HCT116 (cell line): ENCODE results near the gene SYCE3. TPM values are rescaled to one million over a fixed set of nuclear protein-coding genes. Genes with fewer than 3 reads are reported as not detected.

ENCODE experiments used
- ATAC-seq: fragments of 200-7000 bp; cut with Tn5 transposase; 2 replicates; pipeline ENCODE4 v1.9.1; 2020; ENCODE audit warnings: mild to moderate bottlenecking, moderate library complexity
- BruUV-seq: library from RNA; stranded (reverse); fragments of 400-500 nt; replicated peaks from 2 replicates; lab custom pipeline; 2021; lab: Mats Ljungman, UMichigan
- CTCF ChIA-PET: fragments of 300-600 bp; sonication (Branson Sonifier 250); formaldehyde crosslinking; loops from one replicate; lab custom pipeline; 2021; ENCODE audit warnings: antibody characterized with exemption; lab: Charles Lee
- POLR2A ChIA-PET: fragments of 300-600, 350-600 bp; sonication (Branson Sonifier 250); formaldehyde crosslinking; loops from one replicate; lab custom pipeline; 2021; ENCODE audit warnings: antibody characterized with exemption; lab: Charles Lee
- RAD21 ChIA-PET, 2 experiments: fragments of 300-600 bp; sonication (Branson Sonifier 250); formaldehyde crosslinking; loops; one replicate each; lab custom pipeline; 2023; ENCODE audit warnings: low total read pairs in 2 of 2; ENCODE audit not compliant: uncharacterized antibody in 2 of 2, unreplicated experiment in 2 of 2, low non-redundant PET in 1 of 2; lab: Charles Lee
- DNase-seq: peaks from one replicate; pipeline ENCODE4 v3.0.0-alpha.2; 2010; ENCODE audit warnings: low read depth, low spot score
- H2AFZ ChIP-seq: fragments of 200-600 bp; shearing (Covaris generic), sonication (generic); 2 replicates; pipeline ENCODE4 v1.6.1; 2017; ENCODE audit warnings: low read depth, mixed run types, mixed read lengths, antibody characterized with exemption, low read length; ENCODE audit not compliant: poor library complexity, severe bottlenecking
- H3K27ac ChIP-seq: 2 replicates; pipeline ENCODE4 v1.5.1; 2012; ENCODE audit warnings: low read depth, low read length
- H3K27me3 ChIP-seq: fragments of 200-600 bp; sonication (generic); 2 replicates; pipeline ENCODE4 v1.6.1; 2016; ENCODE audit warnings: mixed run types, low read length, mixed read lengths; ENCODE audit not compliant: insufficient read depth
- H3K36me3 ChIP-seq, 2 experiments: fragments of 200-500 bp in 1 of 2; fragments of 200-600 bp in 1 of 2; sonication (Bioruptor generic) in 1 of 2; sonication (generic) in 1 of 2; 2 replicates each; pipeline versions ENCODE4 v1.5.1 to v1.6.1; 2014 to 2016; ENCODE audit warnings: low read length in 2 of 2, inconsistent platforms in 1 of 2, mixed read lengths in 1 of 2, mixed run types in 1 of 2; ENCODE audit not compliant: insufficient read depth in 2 of 2, control insufficient read depth in 1 of 2
- H3K4me1 ChIP-seq, 2 experiments: fragments of 200-600 bp in 1 of 2; sonication (generic) in 1 of 2; 2 replicates each; pipeline versions ENCODE4 v1.5.1 to v1.6.1; 2012 to 2017; ENCODE audit warnings: low read length in 2 of 2, inconsistent platforms in 1 of 2, mild to moderate bottlenecking in 1 of 2, mixed read lengths in 1 of 2, mixed run types in 1 of 2, moderate library complexity in 1 of 2; ENCODE audit not compliant: insufficient read depth in 2 of 2, control insufficient read depth in 1 of 2
- H3K4me2 ChIP-seq: fragments of 200-600 bp; sonication (generic); 2 replicates; pipeline ENCODE4 v1.6.1; 2017; ENCODE audit warnings: mixed run types, low read length, mixed read lengths
- H3K4me3 ChIP-seq, 2 experiments: fragments of 200-600 bp in 1 of 2; sonication (generic) in 1 of 2; replicated peaks in 1 of 2; 2 replicates each; pipeline ENCODE4 v1.5.1; 2011 to 2016; ENCODE audit warnings: low read length in 2 of 2, control low read depth in 1 of 2, low read depth in 1 of 2, mild to moderate bottlenecking in 1 of 2, mixed read lengths in 1 of 2, mixed run types in 1 of 2
- H3K79me2 ChIP-seq: fragments of 200-600 bp; sonication (generic); 2 replicates; pipeline ENCODE4 v1.6.1; 2017; ENCODE audit warnings: mild to moderate bottlenecking, mixed run types, low read length, moderate library complexity, mixed read lengths; ENCODE audit not compliant: insufficient read depth
- H3K9ac ChIP-seq: fragments of 200-600 bp; sonication (generic); 2 replicates; pipeline ENCODE4 v1.6.1; 2016; ENCODE audit warnings: low read length, mixed read lengths
- H3K9me2 ChIP-seq: fragments of 200-600 bp; sonication (generic), shearing (Covaris generic); 2 replicates; pipeline ENCODE4 v1.6.1; 2017; ENCODE audit warnings: mixed run types, mild to moderate bottlenecking, moderate library complexity; ENCODE audit not compliant: insufficient read depth
- H3K9me3 ChIP-seq, 2 experiments: fragments of 200-500 bp in 1 of 2; fragments of 200-600 bp in 1 of 2; sonication (Bioruptor generic) in 1 of 2; sonication (generic) in 1 of 2; 2 replicates each; pipeline ENCODE4 v1.6.1; 2014 to 2017; ENCODE audit warnings: low read length in 2 of 2, mixed read lengths in 2 of 2, inconsistent platforms in 1 of 2, low read depth in 1 of 2, mild to moderate bottlenecking in 1 of 2, mixed run types in 1 of 2, moderate library complexity in 1 of 2; ENCODE audit not compliant: control insufficient read depth in 1 of 2, insufficient read depth in 1 of 2
- H4K20me1 ChIP-seq: fragments of 200-600 bp; sonication (generic), shearing (Covaris generic); 2 replicates; pipeline ENCODE4 v1.6.1; 2017; ENCODE audit warnings: mixed run types, mild to moderate bottlenecking, moderate library complexity; ENCODE audit not compliant: insufficient read depth
- ATF3 ChIP-seq: IDR thresholded peaks from 2 replicates; pipeline ENCODE4 v1.6.1; 2012
- CEBPB ChIP-seq: IDR thresholded peaks from 2 replicates; pipeline ENCODE4 v1.6.1; 2012; ENCODE audit warnings: low read depth
- CTCF ChIP-seq, 3 experiments: fragments of 200-600 bp in 1 of 3; sonication (generic) in 1 of 3; IDR thresholded peaks in 2 of 3; conservative IDR thresholded peaks in 1 of 3; 2 replicates each; pipeline ENCODE4 v1.5.1; 2012 to 2017; ENCODE audit warnings: low read depth in 2 of 3, low read length in 2 of 3, antibody characterized with exemption in 1 of 3, borderline replicate concordance in 1 of 3, control low read depth in 1 of 3, mild to moderate bottlenecking in 1 of 3, mixed read lengths in 1 of 3, mixed run types in 1 of 3, moderate library complexity in 1 of 3; ENCODE audit not compliant: insufficient read depth in 1 of 3
- EGR1 ChIP-seq: IDR thresholded peaks from 2 replicates; pipeline ENCODE4 v1.6.1; 2012; ENCODE audit warnings: low read depth
- ELF1 ChIP-seq: IDR thresholded peaks from 2 replicates; pipeline ENCODE4 v1.6.1; 2012; ENCODE audit warnings: low read depth, borderline replicate concordance
- EZH2 ChIP-seq: fragments of 200-600 bp; sonication (generic); IDR thresholded peaks from 2 replicates; pipeline ENCODE4 v1.6.1; 2017; ENCODE audit warnings: antibody characterized with exemption, mixed run types
- EZH2phosphoT487 ChIP-seq: fragments of 200-600 bp; IDR thresholded peaks from 2 replicates; pipeline ENCODE4 v1.6.1; 2018; ENCODE audit warnings: antibody characterized with exemption, borderline replicate concordance
- FOSL1 ChIP-seq: IDR thresholded peaks from 2 replicates; pipeline ENCODE4 v1.6.1; 2012; ENCODE audit warnings: low read depth
- MAX ChIP-seq: IDR thresholded peaks from 2 replicates; pipeline ENCODE4 v1.6.1; 2012
- POLR2A ChIP-seq: IDR thresholded peaks from 2 replicates; pipeline ENCODE4 v1.7.0; 2011; ENCODE audit warnings: borderline replicate concordance; ENCODE audit not compliant: insufficient read depth, insufficient read length; ENCODE audit errors: extremely low read depth
- REST ChIP-seq: IDR thresholded peaks from 2 replicates; pipeline ENCODE4 v1.6.1; 2012; ENCODE audit warnings: low read depth
- SIN3A ChIP-seq: IDR thresholded peaks from 2 replicates; pipeline ENCODE4 v1.6.1; 2012; ENCODE audit warnings: low read depth
- SP1 ChIP-seq: IDR thresholded peaks from 2 replicates; pipeline ENCODE4 v1.6.1; 2012; ENCODE audit warnings: low read depth
- SRF ChIP-seq: IDR thresholded peaks from 2 replicates; pipeline ENCODE4 v1.6.1; 2012; ENCODE audit warnings: low read depth
- TCF7L2 ChIP-seq: IDR thresholded peaks from 2 replicates; pipeline ENCODE4 v1.7.0; 2011; ENCODE audit warnings: borderline replicate concordance, inconsistent platforms; ENCODE audit not compliant: insufficient read depth, insufficient read length; ENCODE audit errors: extremely low read depth
- ZFX ChIP-seq: fragments of 450-650 bp; IDR thresholded peaks from 2 replicates; pipeline ENCODE4 v1.6.1; 2017
- ZNF274 ChIP-seq: fragments of 200-500 bp; sonication (Bioruptor generic); IDR thresholded peaks from 2 replicates; pipeline ENCODE4 v1.6.1; 2014; ENCODE audit warnings: mild to moderate bottlenecking, low read depth, low read length, inconsistent platforms
- intact Hi-C: fragments of 100-400 bp; cut with micrococcal nuclease; formaldehyde crosslinking; loops from 2 replicates; pipeline ENCODE4 v1.10.0; 2022
- total RNA-seq: library from RNA; stranded (reverse); gene quantifications from one replicate; pipeline ENCODE4 v1.2.1, GENCODE V29; 2021; ENCODE audit not compliant: unreplicated experiment

SYCE3 gene
- total RNA-seq, 1 experiment from 2014 or later = not detected

GRCh38 chr22:50569041-50569459, 6.3 kb upstream of the SYCE3 start:
- TF ChIP-seq MAX (no peak), CEBPB (no peak), ELF1 (no peak), EGR1 (no peak), ATF3 (no peak), ZNF274 (no peak), ZFX (no peak), EZH2phosphoT487 (no peak), EZH2 (no peak)
- Histone ChIP-seq H3K36me3 (peaks cover 0 to 5% of the 10 kb centered on the region in 2 experiments; a peak in 1 of 4 replicates), H2AFZ (no peak overlapping the region), H3K4me3 (no peak overlapping the region), H3K27me3 (no peaks in the 10 kb centered on the region), H3K79me2 (no peaks in the 10 kb centered on the region), H4K20me1 (no peaks in the 10 kb centered on the region), H3K9ac (no peak overlapping the region), H3K9me2 (no peaks in the 10 kb centered on the region), H3K4me2 (no peak overlapping the region), H3K27ac (no peak overlapping the region), H3K4me1 (no peaks in the 10 kb centered on the region; a peak in 1 of 4 replicates), H3K9me3 (no peaks in the 10 kb centered on the region)
- ATAC-seq (no peak), DNase-seq (no peak)
- ChIA-PET RAD21 (no interaction called here), POLR2A (no interaction called here), CTCF (no interaction called here)
- BruUV-seq = no TSS peak
- intact Hi-C loops = no loop called here

- no peak for ATAC-seq
- DNase-seq = no peak
- RAD21 ChIA-PET = no interaction called here
- Histone ChIP-seq H3K9ac (no peak overlapping the region), H3K27me3 (no peaks in the 10 kb centered on the region), H3K4me2 (no peak overlapping the region), H3K4me1 (peaks cover 2 to 3% of the 10 kb centered on the region in 2 experiments; a peak in 2 of 4 replicates), H3K79me2 (no peaks in the 10 kb centered on the region), H4K20me1 (no peaks in the 10 kb centered on the region), H3K9me3 (no peaks in the 10 kb centered on the region), H2AFZ (no peak overlapping the region), H3K27ac (no peak overlapping the region), H3K4me3 (no peak overlapping the region), H3K9me2 (no peaks in the 10 kb centered on the region), H3K36me3 (peaks cover 0 to 5% of the 10 kb centered on the region in 2 experiments; a peak in 1 of 4 replicates)
- intact Hi-C loops = no loop called here
- POLR2A ChIA-PET = no interaction called here
- CTCF ChIA-PET = no interaction called here
- BruUV-seq = no TSS peak
- TF ChIP-seq SP1 (no peak), SRF (no peak), CTCF (IDR thresholded peaks at IDR 0.05 in 2 of 3, conservative IDR thresholded peaks at IDR 0.05 in 1 of 3; ENCODE audit: borderline replicate concordance in 1 of 3, insufficient read depth in 1 of 3, low read depth in 2 of 3, low read length in 2 of 3) (no peak), REST (no peak), FOSL1 (no peak), ZNF274 (no peak), ZFX (no peak), EGR1 (no peak), POLR2A (no peak), TCF7L2 (no peak), SIN3A (no peak), ELF1 (no peak)
These were observed 5.9 kb upstream of the SYCE3 start for GRCh38 chr22:50568626-50569025.
